ENCODE data around the gene AMH. TPM values are rescaled to one million over a fixed set of nuclear protein-coding genes. Genes with fewer than 3 reads are reported as not detected.

AMH gene
- total and polyA plus RNA-seq, 2 of the 13 experiments (the other 11 are each of a cell fraction or from before 2014, with no cell fraction given): 0.03 to 0.18 TPM

- TF ChIP-seq ARID4A (CRISPR knock-in tag; IDR thresholded peaks at IDR 0.05; ENCODE audit: borderline replicate concordance) (peak; percentile 83), HINFP (CRISPR knock-in tag; IDR thresholded peaks at IDR 0.05; ENCODE audit: low read depth) (peak; percentile 91; the same call in 1 of the 2 replicates), ZNF142 (CRISPR knock-in tag; IDR thresholded peaks at IDR 0.05) (peak; percentile 89), NFIB (CRISPR knock-in tag; IDR thresholded peaks at IDR 0.05; ENCODE audit: borderline replicate concordance) (no peak), YEATS2 (CRISPR knock-in tag; IDR thresholded peaks at IDR 0.05; ENCODE audit: borderline replicate concordance) (no peak), DMAP1 (CRISPR knock-in tag; IDR thresholded peaks at IDR 0.05) (peak; percentile 66; the same call in 1 of the 2 replicates), MTA1 (CRISPR knock-in tag; IDR thresholded peaks at IDR 0.05; ENCODE audit: borderline replicate concordance) (peak; percentile 62; the same call in 1 of the 2 replicates), SUZ12 (IDR thresholded peaks at IDR 0.05; ENCODE audit: low read depth, low read length) (no peak), ZNF629 (CRISPR knock-in tag; conservative IDR thresholded peaks at IDR 0.05) (peak; percentile 40; the same call in 1 of the 2 replicates), E2F1 (CRISPR knock-in tag; IDR thresholded peaks at IDR 0.05) (peak; percentile 76), ZNF280B (CRISPR knock-in tag; IDR thresholded peaks at IDR 0.05; ENCODE audit: borderline replicate concordance) (peak; percentile 35; the same call in 1 of the 2 replicates), MLX (CRISPR knock-in tag; IDR thresholded peaks at IDR 0.05) (peak; percentile 50; the same call in 1 of the 2 replicates)
These were observed 36.0 kb upstream of the AMH start (continued) for GRCh38 chr19:2212861-2213711.

Data from HepG2 (cell line).